ENCODE results near the gene OR56B4.
"Not testable (repeated sequence)": the region's sequence is repeated elsewhere in the genome, so short reads cannot be mapped to it uniquely, and the experiment has no call there.

OR56B4 gene

GRCh38 chr11:6142936-6143335, 35.5 kb downstream of the OR56B4 start:
- DNase-seq (ENCODE audit: low read depth in 2 of 2) = no peak
- no peak for TF ChIP-seq CTCF (IDR thresholded peaks at IDR 0.05; ENCODE audit: low read depth, low read length)
- no peak overlapping the region for H3K4me3 ChIP-seq (replicated peaks in 1 of 2; ENCODE audit: low read depth in 2 of 2, low read length in 2 of 2)

- H3K4me3 ChIP-seq (replicated peaks in 1 of 2; ENCODE audit: low read depth in 2 of 2, low read length in 2 of 2); DNase-seq (ENCODE audit: low read depth in 2 of 2): not testable (repeated sequence)
These were observed 36.3 kb downstream of the OR56B4 start for GRCh38 chr11:6143737-6144136.

GRCh38 chr11:6151117-6151516, 43.6 kb downstream of the OR56B4 start:
- H3K4me3 ChIP-seq (replicated peaks in 1 of 2; ENCODE audit: low read depth in 2 of 2, low read length in 2 of 2) = no peak overlapping the region
- TF ChIP-seq CTCF (IDR thresholded peaks at IDR 0.05; ENCODE audit: low read depth, low read length) = no peak
- no peak for DNase-seq (ENCODE audit: low read depth in 2 of 2)

GRCh38 chr11:6152126-6152525, 44.6 kb downstream of the OR56B4 start:
- no peak for TF ChIP-seq CTCF (IDR thresholded peaks at IDR 0.05; ENCODE audit: low read depth, low read length)
- no peak overlapping the region for H3K4me3 ChIP-seq (replicated peaks in 1 of 2; ENCODE audit: low read depth in 2 of 2, low read length in 2 of 2)
- no peak for DNase-seq (ENCODE audit: low read depth in 2 of 2)

- no peak overlapping the region for H3K4me3 ChIP-seq (replicated peaks in 1 of 2; ENCODE audit: low read depth in 2 of 2, low read length in 2 of 2)
- no peak for DNase-seq (ENCODE audit: low read depth in 2 of 2)
- no peak for TF ChIP-seq CTCF (IDR thresholded peaks at IDR 0.05; ENCODE audit: low read depth, low read length)
These were observed 49.3 kb downstream of the OR56B4 start for GRCh38 chr11:6156628-6157359.
